Stimulated activated CD4-positive, alpha-beta T cell treated with anti-CD3 and anti-CD28 coated beads, Interleukin-4, amount 100 ng/mL, for 4 hours (primary cell): ENCODE measurements around the gene MT1M.
"Not testable (repeated sequence)": the region's sequence is repeated elsewhere in the genome, so short reads cannot be mapped to it uniquely, and the experiment has no call there.

Source experiments
- DNase-seq, 2 experiments: peaks; one replicate each; pipeline ENCODE4 v3.0.0-alpha.2; 2020

Gene MT1M

DNA sequence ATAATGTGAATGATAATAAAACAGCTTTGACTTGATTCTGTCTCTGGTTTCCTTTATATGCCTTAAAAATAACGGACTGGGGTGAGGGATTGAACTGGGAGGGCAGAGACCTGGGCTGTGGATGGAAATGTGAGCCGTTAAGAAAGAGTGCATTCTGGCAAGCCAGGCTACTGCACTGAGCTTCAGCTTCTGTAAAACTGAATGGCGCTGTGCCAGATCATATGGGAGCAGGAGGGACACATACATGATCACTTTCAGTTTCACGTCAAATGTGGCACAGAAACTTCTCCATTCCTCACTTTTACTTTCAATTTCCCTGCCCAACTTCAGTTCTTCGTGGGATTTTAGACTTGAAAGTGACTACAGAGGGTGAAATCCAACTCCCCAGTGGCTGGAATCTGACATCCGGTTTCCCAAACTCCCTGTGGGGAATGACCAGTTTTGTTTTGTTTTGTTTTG, 23.0 kb upstream of the MT1M start:
- DNase-seq = peak; percentile 52 to 77

DNA sequence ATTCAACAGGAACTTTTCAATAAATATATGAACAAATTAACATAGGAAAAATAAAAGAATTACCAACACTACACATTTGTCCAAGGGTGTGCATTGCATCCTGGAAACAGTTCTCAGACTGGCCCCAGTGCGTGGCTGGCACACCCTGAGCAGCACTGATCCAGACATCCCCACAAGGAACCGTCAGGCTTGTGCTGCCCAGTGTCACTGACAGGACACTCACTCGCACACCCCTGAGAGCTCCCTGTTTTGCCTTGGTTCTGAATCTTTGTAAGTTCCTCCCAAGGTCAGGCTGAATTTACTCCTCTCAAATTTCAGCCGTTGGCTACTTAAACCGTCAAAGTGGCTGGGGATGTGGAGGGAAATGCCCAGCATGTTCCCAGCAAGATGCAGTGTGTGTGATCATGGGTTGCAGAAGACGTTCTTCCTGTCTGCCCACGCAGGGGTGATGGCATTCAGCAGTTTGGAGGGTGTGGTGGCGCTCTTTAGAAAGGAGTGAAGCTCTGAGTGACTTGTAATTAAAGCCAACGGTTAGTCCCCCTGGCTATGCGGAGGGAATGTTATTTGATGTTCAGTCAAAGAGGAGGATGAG, 22.3 kb upstream of the MT1M start:
- DNase-seq = peak; percentile 62 to 86

DNA sequence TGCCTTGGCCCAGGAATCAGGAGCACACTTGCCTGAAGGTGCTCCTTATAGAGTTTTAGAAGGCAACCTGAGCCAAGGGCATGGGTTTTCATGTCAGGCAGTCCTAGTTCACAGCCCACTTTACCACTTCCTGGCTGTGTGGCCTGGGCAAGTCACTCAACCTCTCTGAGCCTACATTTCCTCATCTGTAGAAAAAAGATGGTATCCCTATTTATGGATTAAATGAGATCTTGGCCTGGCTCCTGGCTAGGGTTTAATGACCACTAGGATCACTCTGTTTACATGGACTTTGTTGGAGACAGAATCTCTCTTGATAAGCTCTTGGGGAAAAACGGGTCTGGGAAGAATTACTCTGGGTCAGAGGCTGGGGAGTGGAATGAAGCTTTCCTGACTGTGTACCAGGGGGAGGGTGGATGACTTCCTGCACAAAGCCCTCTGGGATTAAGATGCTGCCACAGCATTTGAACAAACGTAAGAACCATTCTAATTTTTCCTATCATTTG, 21.8 kb upstream of the MT1M start:
- no peak for DNase-seq

- DNase-seq = no peak
Observed at GRCh38 chr16:56611281-56611833, 21.1 kb upstream of the MT1M start.

DNA sequence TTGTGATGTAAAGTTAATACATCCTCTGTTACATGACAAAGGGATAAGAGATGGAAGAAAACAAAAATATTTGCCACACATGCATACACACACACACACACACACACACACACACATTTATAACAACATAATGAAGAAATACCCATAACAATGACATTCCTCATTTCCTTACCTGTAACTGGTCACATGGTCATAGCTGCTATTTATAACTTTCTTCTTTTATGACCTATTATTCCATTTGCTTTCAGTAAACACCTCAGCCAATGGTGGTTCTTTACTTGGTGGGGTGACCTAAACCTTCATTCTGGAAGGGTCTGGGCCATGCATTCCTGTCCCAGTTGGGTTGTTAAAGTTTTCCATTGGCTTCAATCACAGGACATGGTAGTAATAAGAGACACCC, 18.8 kb upstream of the MT1M start:
- DNase-seq = no peak

- DNase-seq = no peak
Observed at GRCh38 chr16:56614549-56614991, 17.9 kb upstream of the MT1M start.

- no peak for DNase-seq
Observed at GRCh38 chr16:56615353-56615752, 17.1 kb upstream of the MT1M start.

DNA sequence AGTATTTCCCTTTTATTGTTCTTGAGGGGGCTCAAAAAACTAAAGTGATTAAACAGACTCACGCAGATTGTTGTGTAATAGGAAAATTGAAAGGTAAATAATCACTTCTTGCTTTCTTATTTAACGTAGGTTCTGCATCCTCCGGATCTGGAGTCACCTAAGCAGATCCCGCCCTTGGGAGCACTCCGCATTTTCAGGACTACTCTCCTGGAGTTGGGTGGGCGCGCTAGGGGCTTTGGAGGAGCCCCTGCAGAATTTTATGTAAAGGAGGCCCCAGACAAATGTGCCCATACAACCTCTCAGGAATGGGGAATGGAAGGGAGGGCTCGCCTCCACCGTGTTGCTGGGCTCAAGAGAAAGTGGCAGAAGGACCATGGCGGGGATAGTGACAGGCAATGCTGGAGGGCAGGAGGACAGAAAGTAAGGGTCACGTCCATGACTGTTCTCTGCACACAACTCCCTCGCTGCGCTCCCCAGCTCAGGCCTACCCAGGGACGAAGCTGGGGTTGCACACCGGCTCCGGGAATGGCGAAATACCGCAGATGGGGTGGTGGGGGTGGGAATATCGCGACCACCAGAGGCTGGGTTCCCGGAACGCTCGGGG, 15.7 kb upstream of the MT1M start:
- DNase-seq = no peak

DNA sequence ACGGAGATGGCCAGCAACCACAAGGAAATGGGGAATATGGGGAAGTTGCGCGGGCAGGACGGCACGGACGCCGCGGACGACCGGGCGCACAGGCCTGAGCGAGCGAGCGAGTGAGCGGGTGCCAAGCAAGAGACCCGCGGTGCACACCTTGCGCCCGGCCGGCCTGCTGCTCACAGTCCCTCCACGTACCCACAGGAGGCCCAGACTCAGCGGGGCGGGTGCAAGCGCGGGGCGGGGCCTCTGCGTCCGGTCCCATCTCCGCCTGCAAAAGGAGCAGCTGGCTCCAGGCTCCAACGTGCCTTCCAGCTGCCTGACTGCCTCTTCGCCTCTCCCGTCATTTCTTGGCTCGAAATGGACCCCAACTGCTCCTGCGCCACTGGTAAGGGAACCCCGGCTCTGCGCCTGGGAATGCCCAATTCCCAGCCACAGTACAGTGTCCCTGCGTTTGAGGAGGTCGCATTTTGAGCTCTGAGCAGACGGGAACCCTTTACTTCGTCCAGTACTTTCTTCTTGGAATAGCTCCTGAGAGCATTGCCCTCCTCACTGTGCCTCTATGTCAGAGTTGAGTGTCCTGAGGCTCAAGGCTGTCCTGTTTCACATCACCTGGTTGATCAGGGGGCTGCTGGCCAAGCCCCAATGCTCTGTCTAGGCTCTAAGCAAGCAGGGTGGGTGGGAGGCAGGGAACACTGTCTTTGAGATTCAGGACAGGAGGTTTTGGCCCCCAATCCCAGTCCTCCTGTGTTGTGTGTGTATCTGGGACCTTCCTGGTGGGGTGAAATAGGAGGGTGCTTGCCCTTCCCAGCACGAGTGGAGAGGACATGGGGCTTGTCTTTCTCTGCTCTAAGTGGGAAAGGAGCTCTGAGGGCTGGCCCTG, 15.0 kb upstream of the MT1M start:
- peak; percentile 48 to 61 for DNase-seq

- no peak for DNase-seq
Observed at GRCh38 chr16:56618138-56618537, 14.3 kb upstream of the MT1M start.

- no peak for DNase-seq
Observed at GRCh38 chr16:56620339-56620897, 12.0 kb upstream of the MT1M start.

DNA sequence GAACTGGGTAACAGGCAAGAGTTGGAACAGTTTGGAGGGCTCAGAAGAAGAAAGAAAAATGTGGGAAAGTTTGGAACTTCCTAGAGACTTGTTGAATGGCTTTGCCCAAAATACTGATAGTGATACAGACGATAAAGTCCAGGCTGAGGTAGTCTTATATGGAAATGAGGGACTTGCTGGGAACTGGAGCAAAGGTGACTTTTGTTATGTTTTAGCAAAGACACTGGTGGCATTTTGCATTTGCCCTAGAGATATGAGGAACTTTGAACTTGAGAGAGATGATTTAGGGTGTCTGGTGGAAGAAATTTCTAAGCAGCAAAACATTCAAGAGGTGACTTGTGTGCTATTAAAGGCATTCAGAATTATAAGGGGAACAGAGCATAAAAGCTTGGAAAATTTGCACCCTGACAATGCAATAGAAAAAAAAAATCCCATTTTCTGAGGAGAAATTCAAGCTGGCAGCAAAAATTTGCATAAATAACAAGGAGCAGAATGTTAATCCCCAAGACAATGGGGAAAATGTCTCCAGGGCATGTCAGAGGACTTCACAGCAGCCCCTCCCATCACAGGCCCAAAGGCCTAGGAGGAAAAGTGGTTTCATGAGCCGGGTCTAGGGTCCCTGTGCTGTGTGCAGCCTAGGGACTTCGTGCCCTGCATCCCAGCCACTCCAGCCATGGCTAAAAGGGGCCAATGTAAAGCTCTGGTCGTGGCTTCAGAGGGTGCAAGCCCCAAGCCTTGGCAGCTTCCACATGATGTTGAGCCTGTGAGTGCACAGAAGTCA, 10.6 kb upstream of the MT1M start:
- not testable (repeated sequence) for DNase-seq

DNA sequence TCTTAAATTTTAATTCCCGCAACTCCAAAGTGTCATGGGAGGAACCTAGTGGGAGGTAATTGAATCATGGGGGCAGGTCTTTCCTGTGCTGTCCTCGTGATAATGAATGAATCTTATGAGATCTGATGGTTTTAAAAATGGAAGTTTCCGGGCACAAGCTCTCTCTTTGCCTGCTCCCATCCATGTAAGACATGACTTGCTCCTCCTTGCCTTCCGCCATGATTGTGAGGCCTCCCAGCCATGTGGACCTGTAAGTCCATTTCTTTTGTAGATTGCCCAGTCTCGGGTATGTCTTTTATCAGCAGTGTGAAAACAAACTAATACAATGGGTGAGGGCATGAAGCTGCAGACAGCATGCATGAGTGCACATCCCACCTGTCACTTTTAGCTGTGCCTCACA, 9.3 kb upstream of the MT1M start:
- DNase-seq = not testable (repeated sequence)

DNA sequence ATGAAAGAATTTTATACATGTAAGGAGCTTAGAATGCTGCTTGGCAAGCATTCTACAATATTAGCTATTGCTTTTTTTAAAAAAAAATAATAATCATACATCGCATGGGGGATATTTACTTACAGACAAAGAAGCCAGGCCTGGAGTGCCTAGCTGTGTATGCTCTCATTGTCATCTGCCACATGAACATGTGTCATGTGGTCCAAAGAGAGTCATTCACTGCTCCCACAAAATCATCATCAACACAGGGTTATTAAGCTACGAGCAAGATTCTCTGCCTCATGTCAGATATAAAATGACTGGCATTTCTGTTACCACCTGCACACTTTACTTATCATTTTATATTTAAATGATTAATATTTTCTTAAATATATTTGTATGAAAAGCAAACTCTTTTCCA, 8.8 kb upstream of the MT1M start:
- DNase-seq = no peak

DNA sequence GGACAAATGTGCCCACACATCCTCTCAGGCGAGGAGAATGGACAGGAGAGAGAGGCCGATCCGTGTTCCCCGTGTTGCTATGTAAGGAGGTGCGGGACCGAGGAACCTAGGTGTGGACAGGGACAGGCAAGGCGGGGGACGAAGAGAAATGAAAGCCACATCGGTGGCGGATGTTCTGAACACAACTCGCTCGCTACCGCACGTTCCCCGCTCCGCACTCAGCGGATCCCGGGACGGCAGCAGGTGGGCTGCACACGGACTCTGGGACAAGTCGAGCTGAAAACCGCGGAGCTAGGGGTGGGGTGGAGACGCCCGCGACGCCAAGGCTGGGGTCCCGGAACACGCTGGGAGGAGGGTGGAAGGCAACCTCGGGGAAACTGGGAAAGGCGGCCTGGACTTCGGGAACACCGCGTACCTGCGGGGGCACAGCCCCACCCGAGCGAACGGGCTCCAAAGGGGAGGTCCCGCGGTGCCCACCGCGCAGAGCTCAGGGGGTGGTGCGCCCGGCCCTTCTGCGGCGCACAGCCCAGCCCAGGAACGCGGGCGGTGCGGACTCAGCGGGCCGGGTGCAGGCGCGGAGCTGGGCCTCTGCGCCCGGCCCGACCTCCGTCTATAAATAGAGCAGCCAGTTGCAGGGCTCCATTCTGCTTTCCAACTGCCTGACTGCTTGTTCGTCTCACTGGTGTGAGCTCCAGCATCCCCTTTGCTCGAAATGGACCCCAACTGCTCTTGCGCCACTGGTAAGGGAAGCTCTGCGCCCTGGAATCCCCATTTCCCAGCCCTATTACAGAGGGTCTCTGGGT, 7.1 kb upstream of the MT1M start, which contains the start of gene MT1E:
TSS of gene MT1E (plus strand) at position 642 of the 803 bp plus-strand sequence. CDS start at position 713, 71 bp downstream.
- DNase-seq = peak in 1 of 2 experiments; percentile 70

DNA sequence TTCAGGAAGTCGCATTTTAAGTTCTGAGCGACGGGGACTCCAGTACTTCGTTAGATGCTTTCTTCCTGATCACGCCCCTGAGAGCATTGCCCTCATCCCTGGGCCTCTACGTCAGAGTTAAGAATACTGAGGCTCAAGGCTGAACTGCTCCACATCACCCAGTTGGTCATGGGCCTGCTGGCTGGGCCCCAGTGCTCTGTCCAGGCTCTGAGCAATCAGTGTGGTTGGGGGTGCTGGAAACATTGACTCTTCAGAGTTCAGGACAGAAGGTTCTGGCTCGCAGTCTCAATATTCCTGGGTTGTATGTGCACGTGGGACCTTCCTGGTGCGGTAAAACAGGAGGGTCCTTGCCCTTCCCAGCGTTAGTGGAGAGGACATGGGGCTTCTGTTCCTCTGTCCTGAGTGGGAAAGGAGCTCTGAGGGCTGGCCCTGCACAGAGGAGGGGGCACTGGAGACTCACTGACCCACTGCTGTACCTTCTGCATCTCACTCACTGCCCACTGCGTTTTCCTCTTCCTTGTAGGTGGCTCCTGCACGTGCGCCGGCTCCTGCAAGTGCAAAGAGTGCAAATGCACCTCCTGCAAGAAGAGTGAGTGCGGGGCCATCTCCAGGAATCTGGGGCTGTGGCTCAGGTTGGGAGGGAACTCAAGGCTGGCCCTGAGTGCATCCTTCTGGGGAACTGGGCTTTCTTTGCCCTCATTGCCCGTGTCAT, 6.4 kb upstream of the MT1M start:
- DNase-seq = no peak

GRCh38 chr16:56626685-56627084, 5.8 kb upstream of the MT1M start:
- no peak for DNase-seq

- no peak for DNase-seq
Observed at GRCh38 chr16:56628486-56629350, 3.7 kb upstream of the MT1M start.

GRCh38 chr16:56629531-56629930, 2.9 kb upstream of the MT1M start:
- no peak for DNase-seq
